CD4-positive, alpha-beta T cell treated with Interferon gamma for 1 hour (primary cell): ENCODE measurements around the gene PLEKHM1.

ENCODE experiments used
- DNase-seq: peaks from one replicate; pipeline ENCODE4 v3.0.0-alpha.2; 2020

The PLEKHM1 gene

DNA sequence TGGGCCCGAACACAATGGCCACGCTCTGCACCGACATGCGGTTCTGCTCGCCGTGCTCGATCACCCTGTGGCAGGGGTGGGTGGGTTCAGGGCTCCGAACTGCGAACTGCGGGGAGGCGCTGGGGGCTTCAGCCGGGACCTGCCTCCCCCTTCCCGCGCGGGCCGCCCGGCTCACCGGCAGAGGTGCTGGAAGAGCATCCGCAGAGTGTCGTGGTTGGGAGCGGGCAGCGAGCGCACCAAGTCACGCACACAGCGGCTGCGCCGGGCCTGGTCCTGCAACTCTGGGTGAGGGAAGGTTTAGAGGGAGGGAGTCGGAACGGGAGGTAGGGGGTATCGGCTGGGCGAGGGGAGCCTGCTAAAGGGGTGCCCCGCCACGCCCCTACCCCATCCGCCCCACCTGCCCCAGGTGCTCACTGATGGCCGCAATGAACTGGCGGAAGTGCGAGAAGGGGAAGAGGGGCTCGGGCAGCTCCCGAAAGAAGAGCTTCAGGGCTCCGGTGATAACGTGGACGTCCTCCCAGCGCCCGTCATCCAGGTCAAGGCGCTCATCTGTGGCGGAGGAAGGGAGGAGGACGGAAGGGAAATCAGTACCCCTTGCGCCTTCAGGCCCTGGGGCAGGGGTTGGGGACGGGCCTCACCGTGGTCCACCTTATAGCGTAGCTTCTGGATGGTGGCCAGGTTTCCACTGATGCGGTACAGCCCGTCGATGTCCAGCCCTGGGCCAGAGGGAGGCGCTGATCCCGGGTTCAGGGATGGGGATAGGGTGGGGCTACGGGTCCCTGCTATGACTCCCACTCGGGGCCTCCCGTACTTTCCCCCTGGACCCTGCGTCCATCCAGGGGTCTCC lies 94.7 kb downstream of the PLEKHM1 start:
- no peak for DNase-seq

GRCh38 chr17:45394913-45395568 lies 95.5 kb downstream of the PLEKHM1 start:
- peak; percentile 46 for DNase-seq

DNA sequence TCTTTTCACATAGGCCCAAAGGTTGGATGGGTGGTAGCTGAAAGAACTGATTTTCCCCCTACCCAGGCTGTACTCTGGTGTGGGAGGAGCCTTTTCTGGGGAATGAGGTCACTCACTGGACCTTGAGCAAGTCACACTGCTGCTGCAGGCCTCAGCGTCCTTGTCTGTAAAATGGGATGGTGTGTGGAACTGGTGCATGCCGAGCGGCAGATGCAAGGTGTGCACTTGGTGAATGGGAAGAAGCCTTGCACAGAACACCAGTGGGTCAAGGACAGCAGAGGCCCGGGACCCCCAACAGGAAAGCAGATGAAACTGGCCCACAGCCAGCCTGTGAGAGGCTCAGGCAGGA lies 96.0 kb downstream of the PLEKHM1 start:
- DNase-seq: no peak

DNA sequence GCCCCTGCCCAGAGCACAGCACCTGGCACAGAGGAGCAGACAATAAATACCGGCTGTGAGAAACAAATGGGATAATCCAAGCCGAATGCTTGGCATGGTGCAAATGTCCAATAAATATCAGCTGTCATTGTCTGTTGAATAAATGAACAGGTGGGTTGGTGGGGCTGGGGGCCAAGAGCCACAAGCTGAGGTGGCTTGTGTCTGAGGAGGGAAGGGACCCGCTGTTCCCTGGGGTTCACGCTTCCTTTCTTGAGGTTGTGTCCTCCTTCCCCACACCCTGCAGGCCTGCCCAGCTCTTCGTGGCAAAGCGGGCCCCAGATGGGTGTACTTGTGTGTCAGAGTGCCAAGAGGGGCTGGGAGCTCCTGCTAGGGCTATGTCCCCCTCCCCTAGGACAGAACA lies 96.4 kb downstream of the PLEKHM1 start:
- no peak for DNase-seq

- no peak for DNase-seq
These were observed 97.1 kb downstream of the PLEKHM1 start for GRCh38 chr17:45393411-45393810.

GRCh38 chr17:45391918-45392317 lies 98.6 kb downstream of the PLEKHM1 start:
- DNase-seq: no peak

- no peak for DNase-seq
These were observed 99.2 kb downstream of the PLEKHM1 start for GRCh38 chr17:45391291-45391690.

GRCh38 chr17:45389354-45389753 lies 101.2 kb downstream of the PLEKHM1 start:
- no peak for DNase-seq

GRCh38 chr17:45388604-45389325 lies 101.8 kb downstream of the PLEKHM1 start:
- DNase-seq: no peak

- no peak for DNase-seq
These were observed 102.8 kb downstream of the PLEKHM1 start for GRCh38 chr17:45387739-45388138.

GRCh38 chr17:45386178-45386577 lies 104.3 kb downstream of the PLEKHM1 start:
- DNase-seq: no peak
